Regular cardiac myocyte (primary cell): ENCODE results near the gene MYH10. TPM values are rescaled to one million over a fixed set of nuclear protein-coding genes. Genes with fewer than 3 reads are reported as not detected.

Experiments used
- total RNA-seq: library from RNA; depleted of rRNA; stranded (reverse); fragments of >200 nt; gene quantifications from 2 replicates; pipeline ENCODE4 v1.2.3, GENCODE V29; 2014

The MYH10 gene
- 76.9 and 187 TPM in 2 replicates for total RNA-seq

DNA sequence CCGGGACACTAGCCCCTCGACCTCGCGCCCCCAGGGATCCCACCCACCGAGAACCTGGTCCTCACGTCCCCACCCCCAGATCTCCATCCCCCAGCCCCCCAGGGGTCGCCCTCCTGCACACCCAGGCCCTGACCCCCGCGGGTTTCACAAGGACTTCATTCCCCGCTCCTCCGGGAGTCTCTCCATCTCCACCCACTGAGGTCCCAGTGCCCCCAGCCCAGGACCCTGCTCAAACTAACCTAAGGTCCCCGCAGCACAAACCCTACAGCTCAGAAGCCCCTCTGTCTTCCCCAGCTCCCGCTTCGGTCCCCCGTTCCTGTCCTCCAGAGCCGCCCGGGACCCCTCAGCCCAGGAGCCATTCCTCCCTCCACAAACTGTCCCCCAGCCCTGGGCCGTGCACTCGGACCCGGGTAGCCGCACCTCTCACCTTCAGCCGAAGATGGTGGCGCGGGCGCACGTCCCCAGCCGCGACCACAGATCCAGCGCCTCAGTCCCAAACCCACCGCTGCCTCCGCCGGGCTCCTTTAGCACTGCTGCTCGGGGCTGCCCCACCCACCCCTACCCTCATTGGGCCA is at the start of gene MYH10:
Gene MYH10 (minus strand): TSS at position 499 of the 575 bp plus-strand sequence. CDS start 7,479 bp downstream, outside the sequence.

DNA sequence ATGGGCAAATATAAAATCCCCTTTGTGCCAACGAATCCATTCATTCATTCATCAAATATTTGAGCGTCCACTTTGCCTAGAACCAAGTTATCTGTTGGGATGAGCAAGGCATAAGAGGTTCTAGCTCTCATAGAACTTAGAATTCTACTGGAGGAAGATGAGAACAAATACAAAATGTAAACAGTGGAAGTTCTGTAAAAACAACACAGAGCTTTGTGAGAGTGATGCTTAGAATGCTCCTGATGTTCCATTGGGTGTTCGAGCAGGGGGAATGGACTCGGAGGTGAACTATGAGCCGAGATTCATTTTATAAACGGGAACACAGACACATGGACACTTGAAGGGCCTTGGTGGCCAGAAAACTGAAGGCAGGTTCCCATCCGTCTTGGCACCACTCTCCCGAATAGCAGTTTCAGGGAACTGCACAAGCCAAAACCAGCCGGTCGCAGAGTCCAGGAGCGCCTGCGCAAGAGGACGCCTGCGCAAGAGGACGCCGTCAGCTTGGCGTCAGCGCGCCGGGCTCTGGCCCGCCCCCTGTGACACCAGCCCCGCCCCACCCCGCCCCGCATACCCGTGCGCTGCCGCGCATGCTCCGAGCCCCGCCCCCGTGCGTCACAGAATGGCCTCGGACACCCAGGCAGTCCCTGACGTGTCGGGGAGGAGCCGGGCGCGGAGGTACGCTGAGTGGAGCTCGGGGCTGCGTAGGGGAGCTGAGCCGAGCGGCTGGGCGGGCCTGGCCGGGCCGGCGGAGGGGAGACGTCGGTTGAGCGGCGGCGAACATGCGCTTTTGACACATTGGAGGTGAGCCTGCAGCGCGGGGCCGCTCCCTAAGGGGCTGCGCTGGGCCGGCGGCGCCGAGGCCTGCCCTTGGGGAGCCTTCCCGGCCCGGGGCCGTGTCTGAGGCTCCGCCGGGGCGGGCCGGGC is 195.0 kb downstream of the MYH10 start, which contains the start of gene NDEL1:
Gene NDEL1 (plus strand): TSS at position 640 of the 924 bp plus-strand sequence. CDS start 8,388 bp downstream, outside the sequence.

Other genes with a start within 250 kb of the MYH10 start
- 3,937 and 4,229 TPM in 2 replicates for gene RPL26, start 247.5 kb downstream of the MYH10 start, total RNA-seq
- not detected in 2 replicates for gene RNF222, start 232.9 kb downstream of the MYH10 start, total RNA-seq
- gene NDEL1, start 194.8 kb downstream of the MYH10 start, total RNA-seq = 52.4 and 57.3 TPM in 2 replicates
- gene CCDC42, start 114.1 kb upstream of the MYH10 start, total RNA-seq = not detected in 2 replicates
- gene SPDYE4, start 127.8 kb upstream of the MYH10 start, total RNA-seq = not detected in 2 replicates
- not detected in 2 replicates for gene MFSD6L, start 168.6 kb upstream of the MYH10 start, total RNA-seq
- gene PIK3R6, start 236.9 kb upstream of the MYH10 start, total RNA-seq = under 0.01 and 0.38 TPM in 2 replicates